Activated CD8-positive, alpha-beta memory T cell treated with anti-CD3 and anti-CD28 coated beads, Interleukin-2, amount 10 ng/mL, durations not matched to agents 7 days and 5 days (primary cell): Measurements from ENCODE around the gene UPK1B. TPM values are rescaled to one million over a fixed set of nuclear protein-coding genes. Genes with fewer than 3 reads are reported as not detected.
A peak's percentile ranks its signal among the peaks of the same experiment; 100 is the strongest.
"Not testable (repeated sequence)": the region's sequence is repeated elsewhere in the genome, so short reads cannot be mapped to it uniquely, and the experiment has no call there.

Experiments
- ATAC-seq: fragments of 150-1000 bp; cut with Tn5 transposase; one replicate; pipeline ENCODE4 v1.10.0; 2021; ENCODE audit warnings: moderate library complexity
- CTCF ChIA-PET: fragments of 350-600 bp; sonication (Branson Sonifier 250); formaldehyde crosslinking; loops from one replicate; lab custom pipeline; 2021; ENCODE audit warnings: antibody characterized with exemption; lab: Charles Lee
- DNase-seq: peaks from one replicate; pipeline ENCODE4 v3.0.0-alpha.2; 2020
- H3K27ac Mint-ChIP-seq: one replicate; pipeline ENCODE4 v1.8.0; 2021; ENCODE audit warnings: mild to moderate bottlenecking, mixed read lengths
- H3K27me3 Mint-ChIP-seq: one replicate; pipeline ENCODE4 v1.8.0; 2021; ENCODE audit warnings: mixed read lengths
- H3K36me3 Mint-ChIP-seq: one replicate; pipeline ENCODE4 v1.8.0; 2021; ENCODE audit warnings: mild to moderate bottlenecking, mixed read lengths
- H3K4me1 Mint-ChIP-seq: one replicate; pipeline ENCODE4 v1.8.0; 2021; ENCODE audit warnings: mixed read lengths
- H3K4me3 Mint-ChIP-seq: one replicate; pipeline ENCODE4 v1.8.0; 2021; ENCODE audit warnings: mild to moderate bottlenecking, moderate library complexity, mixed read lengths
- H3K9me3 Mint-ChIP-seq: one replicate; pipeline ENCODE4 v1.8.0; 2022; ENCODE audit warnings: low read depth, mixed read lengths
- total RNA-seq, 2 experiments: library from RNA; stranded (reverse); gene quantifications; one replicate each; pipeline ENCODE4 v1.2.3, GENCODE V29; 2021

Gene UPK1B
- total RNA-seq, 2 experiments from 2014 or later = not detected

DNA sequence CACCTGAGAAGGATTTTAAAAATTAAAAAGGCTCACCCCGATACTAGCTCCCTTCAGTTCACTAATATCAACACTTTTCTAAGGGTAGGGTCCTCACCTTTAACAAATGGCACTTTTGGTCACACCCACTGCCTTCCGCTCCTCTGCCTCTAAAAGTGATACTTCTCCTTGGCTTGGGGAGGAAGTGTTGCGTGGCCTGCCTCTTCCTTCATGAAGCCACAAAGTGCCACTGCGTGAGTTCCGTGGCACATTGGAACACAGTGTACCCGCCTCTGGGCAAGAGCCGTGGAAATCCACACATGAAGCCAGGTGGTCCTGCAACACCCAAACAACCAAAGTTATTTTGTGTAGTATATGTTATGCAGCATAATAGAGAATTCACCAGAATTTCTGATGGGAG is 63.4 kb downstream of the UPK1B start:
- Mint-ChIP-seq H3K27ac (no peak overlapping the region), H3K4me3 (no peak overlapping the region), H3K36me3 (peaks cover 37% of the 10 kb centered on the region), H3K4me1 (peaks cover 56% of the 10 kb centered on the region), H3K27me3 (no peaks in the 10 kb centered on the region), H3K9me3 (no peaks in the 10 kb centered on the region)
- CTCF ChIA-PET = interaction anchor here (0.8 to 1.5 kb wide), 3 partner anchors 12 to 354 kb away, joined by 3 to 4 read pairs (median 3); no protein-coding TSS in a partner anchor
- no peak for DNase-seq
- ATAC-seq = no peak

DNA sequence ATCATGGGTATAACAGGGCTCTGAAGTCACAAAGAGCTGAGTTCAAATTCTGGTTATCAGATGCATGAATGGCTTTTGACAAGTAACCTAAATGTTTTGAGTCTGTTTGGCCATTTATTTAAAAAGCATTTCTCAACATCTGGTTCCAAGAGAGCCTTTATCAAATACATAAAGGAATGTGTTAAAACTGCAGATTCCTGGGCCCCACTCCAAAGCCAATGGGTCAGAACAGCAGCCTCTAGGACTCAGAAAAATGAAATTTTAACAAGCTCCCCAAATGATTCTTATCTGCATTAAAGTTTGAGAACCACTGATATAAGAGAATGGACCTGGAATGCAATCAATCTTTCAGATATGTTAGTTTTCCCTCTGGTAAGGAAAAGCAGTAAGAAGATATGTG is 63.9 kb downstream of the UPK1B start:
- H3K36me3 Mint-ChIP-seq = peaks cover 37% of the 10 kb centered on the region
- H3K27ac Mint-ChIP-seq = no peak overlapping the region
- H3K4me1 Mint-ChIP-seq = peaks cover 53% of the 10 kb centered on the region
- ATAC-seq = no peak
- no peaks in the 10 kb centered on the region for H3K27me3 Mint-ChIP-seq
- H3K4me3 Mint-ChIP-seq = no peak overlapping the region
- CTCF ChIA-PET = interaction anchor here (0.8 to 1.5 kb wide), 3 partner anchors 11 to 355 kb away, joined by 3 to 4 read pairs (median 3); no protein-coding TSS in a partner anchor
- H3K9me3 Mint-ChIP-seq = no peaks in the 10 kb centered on the region
- no peak for DNase-seq

- Mint-ChIP-seq H3K27me3 (no peaks in the 10 kb centered on the region), H3K4me3 (no peak overlapping the region), H3K27ac (no peak overlapping the region), H3K9me3 (no peaks in the 10 kb centered on the region), H3K36me3 (peaks cover 30% of the 10 kb centered on the region), H3K4me1 (peaks cover 53% of the 10 kb centered on the region)
- CTCF ChIA-PET = no interaction called here
- DNase-seq (no peak), ATAC-seq (no peak)
Measured at GRCh38 chr3:119238363-119238762, 65.0 kb downstream of the UPK1B start.

- H3K27ac Mint-ChIP-seq = peak overlapping the region; percentile 63
- no peaks in the 10 kb centered on the region for H3K9me3 Mint-ChIP-seq
- ATAC-seq (no peak), DNase-seq (no peak)
- peaks cover 26% of the 10 kb centered on the region for H3K36me3 Mint-ChIP-seq
- peaks cover 53% of the 10 kb centered on the region for H3K4me1 Mint-ChIP-seq
- CTCF ChIA-PET = interaction anchor here (1.1 to 3.3 kb wide), 3 partner anchors 14 to 357 kb away, joined by 5 to 16 read pairs (median 11); partner anchors contain the start of gene ARHGAP31
- H3K4me3 Mint-ChIP-seq = peak overlapping the region; percentile 75
- H3K27me3 Mint-ChIP-seq = no peaks in the 10 kb centered on the region
Measured at GRCh38 chr3:119239206-119239820, 65.9 kb downstream of the UPK1B start.

GRCh38 chr3:119240101-119240590 is 66.7 kb downstream of the UPK1B start:
- H3K27me3 Mint-ChIP-seq = no peaks in the 10 kb centered on the region
- peak overlapping the region; percentile 75 for H3K4me3 Mint-ChIP-seq
- ATAC-seq (no peak), DNase-seq (peak; percentile 63)
- peaks cover 46% of the 10 kb centered on the region for H3K4me1 Mint-ChIP-seq
- CTCF ChIA-PET = interaction anchor here (0.9 to 4.0 kb wide), 20 partner anchors 9 to 465 kb away, joined by 3 to 47 read pairs (median 5); partner anchors contain the start of genes ARHGAP31, IGSF11 and TEX55
- H3K36me3 Mint-ChIP-seq = peaks cover 19% of the 10 kb centered on the region
- H3K27ac Mint-ChIP-seq = peak overlapping the region; percentile 63
- no peaks in the 10 kb centered on the region for H3K9me3 Mint-ChIP-seq

DNA sequence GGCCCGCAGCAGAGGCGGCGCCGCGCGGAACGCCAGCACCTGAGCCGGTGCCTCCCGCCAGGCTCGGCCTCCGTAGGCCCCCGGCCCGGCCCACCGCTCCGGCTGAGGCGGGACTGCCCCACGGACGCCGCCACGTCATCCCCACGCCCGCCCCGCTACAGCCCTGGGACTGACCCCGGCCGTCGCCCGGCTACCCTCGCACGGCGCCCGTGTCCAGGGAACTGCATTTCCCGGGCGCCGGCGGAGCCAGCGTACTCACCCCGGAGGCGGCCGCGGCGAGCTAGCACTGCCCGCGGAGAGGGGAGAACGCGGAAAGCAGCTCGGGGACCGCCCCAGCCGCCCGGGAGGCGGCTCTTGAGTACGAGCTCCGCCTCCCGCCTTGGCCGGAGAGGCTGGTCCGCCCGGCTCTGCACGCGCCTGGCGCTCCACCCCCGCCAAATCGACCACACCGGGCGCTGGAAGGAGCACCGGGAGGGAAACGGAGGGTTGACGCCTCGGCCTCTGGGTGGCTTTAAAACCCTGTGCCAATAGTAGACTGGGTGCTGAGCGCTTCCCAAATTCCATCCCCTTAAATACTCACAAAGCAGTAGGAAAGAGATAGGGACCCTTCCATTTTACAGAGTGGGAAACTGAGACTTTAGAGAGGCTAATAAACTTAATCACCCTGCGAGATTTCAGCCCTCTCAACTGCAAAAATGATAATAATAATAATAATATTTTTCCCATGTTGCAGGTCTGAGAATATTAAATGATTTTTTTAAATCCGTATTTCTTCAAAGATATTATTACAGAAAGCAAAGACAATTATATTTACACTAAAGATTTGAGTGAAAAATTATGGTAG is 67.4 kb downstream of the UPK1B start, which contains the start of gene B4GALT4:
Gene B4GALT4, minus strand, starts transcription at position 288 of the 844 bp plus-strand sequence. CDS start 10,779 bp downstream, outside the sequence.
- H3K9me3 Mint-ChIP-seq = no peaks in the 10 kb centered on the region
- DNase-seq (peak; percentile 85), ATAC-seq (peak; percentile 91)
- peak within 1 kb of the TSS; percentile 75 for H3K4me3 Mint-ChIP-seq
- H3K4me1 Mint-ChIP-seq = peaks cover 39% of the 10 kb centered on the region
- H3K27ac Mint-ChIP-seq = peak within 1 kb of the TSS; percentile 74
- H3K36me3 Mint-ChIP-seq = peaks cover 12% of the 10 kb centered on the region
- CTCF ChIA-PET = interaction anchor here (0.6 to 4.0 kb wide), 44 partner anchors 9 to 464 kb away, joined by 3 to 47 read pairs (median 4); partner anchors contain the start of genes ARHGAP31, IGSF11, TEX55 and TMEM39A
- no peaks in the 10 kb centered on the region for H3K27me3 Mint-ChIP-seq

DNA sequence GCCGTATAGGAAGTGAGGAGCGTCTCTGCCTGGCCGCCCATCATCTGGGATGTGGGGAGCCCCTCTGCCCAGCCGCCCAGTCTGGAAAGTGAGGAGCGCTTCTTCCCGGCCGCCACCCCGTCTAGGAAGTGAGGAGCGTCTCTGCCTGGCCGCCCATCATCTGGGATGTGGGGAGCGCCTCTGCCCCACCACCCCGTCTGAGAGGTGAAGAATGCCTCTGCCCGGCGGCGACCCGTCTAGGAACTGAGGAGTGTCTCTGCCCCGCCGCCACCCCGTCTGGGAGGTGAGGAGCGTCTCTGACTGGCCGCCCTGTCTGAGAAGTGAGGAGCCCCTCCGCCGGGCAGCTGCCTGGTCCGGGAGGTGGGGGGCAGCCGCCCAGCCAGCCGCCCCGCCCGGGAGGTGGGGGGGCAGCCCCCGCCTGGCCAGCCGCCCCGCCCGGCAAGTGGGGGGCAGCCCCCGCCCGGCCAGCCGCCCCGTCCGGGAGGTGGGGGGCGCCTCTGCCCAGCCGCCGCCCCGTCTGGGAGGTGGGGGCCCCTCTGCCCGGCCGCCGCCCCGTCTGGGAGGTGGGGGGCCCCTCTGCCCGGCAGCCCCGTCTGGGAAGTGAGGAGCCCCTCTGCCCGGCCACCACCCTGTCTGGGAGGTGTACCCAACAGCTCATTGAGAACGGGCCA is 69.1 kb downstream of the UPK1B start:
- peaks cover 23% of the 10 kb centered on the region for H3K4me1 Mint-ChIP-seq
- H3K27ac Mint-ChIP-seq, H3K36me3 Mint-ChIP-seq, H3K4me3 Mint-ChIP-seq, H3K9me3 Mint-ChIP-seq, ATAC-seq, H3K27me3 Mint-ChIP-seq, DNase-seq: not testable (repeated sequence)
- CTCF ChIA-PET = interaction anchor here (1.3 to 4.0 kb wide), 8 partner anchors 16 to 359 kb away, joined by 4 to 47 read pairs (median 11); partner anchors contain the start of gene TEX55

- H3K9me3 Mint-ChIP-seq, H3K36me3 Mint-ChIP-seq, H3K4me3 Mint-ChIP-seq, H3K27me3 Mint-ChIP-seq, ATAC-seq, DNase-seq, H3K27ac Mint-ChIP-seq: not testable (repeated sequence)
- CTCF ChIA-PET = interaction anchor here (1.0 to 4.0 kb wide), 2 partner anchors 356 to 359 kb away, joined by 3 to 47 read pairs; no protein-coding TSS in a partner anchor
- peaks cover 20% of the 10 kb centered on the region for H3K4me1 Mint-ChIP-seq
Measured at GRCh38 chr3:119243058-119243529, 69.7 kb downstream of the UPK1B start.

DNA sequence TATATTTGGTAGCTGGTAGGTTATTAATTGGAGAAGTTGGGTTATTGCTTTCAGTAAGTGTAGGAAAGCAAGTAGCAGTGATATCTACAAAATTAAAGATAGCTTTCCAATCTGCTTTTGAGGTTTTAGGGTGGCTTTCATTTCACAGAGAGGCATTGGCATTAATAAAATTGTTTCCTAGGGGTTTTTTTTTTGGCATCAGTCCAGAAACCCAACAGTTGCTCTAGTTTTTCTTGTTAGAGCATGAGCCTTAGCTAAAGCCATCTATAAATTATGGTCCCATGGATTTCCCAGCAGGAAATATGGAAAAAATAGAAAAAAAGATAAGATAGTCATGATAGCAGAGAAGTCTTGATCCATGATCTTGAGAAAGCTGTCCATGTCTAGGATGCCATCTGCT is 70.3 kb downstream of the UPK1B start:
- Mint-ChIP-seq H3K27ac (no peak overlapping the region), H3K4me1 (peaks cover 17% of the 10 kb centered on the region), H3K36me3 (peaks cover 6% of the 10 kb centered on the region), H3K9me3 (no peaks in the 10 kb centered on the region), H3K4me3 (no peak overlapping the region), H3K27me3 (peaks cover 5% of the 10 kb centered on the region)
- CTCF ChIA-PET = interaction anchor here (1.0 to 4.0 kb wide), 2 partner anchors 357 to 360 kb away, joined by 3 to 47 read pairs; no protein-coding TSS in a partner anchor
- ATAC-seq (no peak), DNase-seq (no peak)

- peaks cover 5% of the 10 kb centered on the region for H3K36me3 Mint-ChIP-seq
- ATAC-seq (no peak), DNase-seq (no peak)
- no peak overlapping the region for H3K27ac Mint-ChIP-seq
- peaks cover 21% of the 10 kb centered on the region for H3K27me3 Mint-ChIP-seq
- H3K4me1 Mint-ChIP-seq = peaks cover 7% of the 10 kb centered on the region
- no peaks in the 10 kb centered on the region for H3K9me3 Mint-ChIP-seq
- H3K4me3 Mint-ChIP-seq = no peak overlapping the region
- CTCF ChIA-PET = interaction anchor here (1.5 to 2.0 kb wide), 3 partner anchors 29 to 363 kb away, joined by 4 to 8 read pairs (median 6); no protein-coding TSS in a partner anchor
Measured at GRCh38 chr3:119245778-119246177, 72.4 kb downstream of the UPK1B start.
